DMS79 treated with DMSO at 0.1 percent for 48 hours (cell line): ENCODE data around the gene GOLGA8B.
"Not testable (repeated sequence)": the region's sequence is repeated elsewhere in the genome, so short reads cannot be mapped to it uniquely, and the experiment has no call there.

Experiments used
- DNase-seq: peaks from one replicate; lab custom pipeline; 2025; lab: John Stamatoyannopoulos, UW

The GOLGA8B gene

DNA sequence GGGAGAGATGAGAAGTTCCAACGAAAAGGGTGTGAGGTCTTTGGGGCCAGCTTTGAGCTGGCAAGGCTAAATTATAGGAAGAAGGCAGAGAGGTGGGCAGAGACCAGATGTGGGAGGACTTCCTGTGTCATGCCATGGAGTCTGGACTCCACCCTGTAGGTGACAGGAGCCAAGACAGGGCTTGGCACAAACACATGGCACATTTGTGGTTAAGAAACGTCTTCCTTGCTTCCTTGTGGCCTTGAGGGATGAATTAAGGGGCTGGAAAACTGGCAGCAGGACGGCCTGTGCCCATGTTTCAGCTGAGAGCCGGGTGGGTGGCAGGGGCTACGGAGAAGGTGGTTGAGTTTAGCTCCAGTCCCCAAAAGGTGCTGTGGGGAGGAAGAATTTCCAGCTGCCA is 18.7 kb downstream of the GOLGA8B start:
- not testable (repeated sequence) for DNase-seq

DNA sequence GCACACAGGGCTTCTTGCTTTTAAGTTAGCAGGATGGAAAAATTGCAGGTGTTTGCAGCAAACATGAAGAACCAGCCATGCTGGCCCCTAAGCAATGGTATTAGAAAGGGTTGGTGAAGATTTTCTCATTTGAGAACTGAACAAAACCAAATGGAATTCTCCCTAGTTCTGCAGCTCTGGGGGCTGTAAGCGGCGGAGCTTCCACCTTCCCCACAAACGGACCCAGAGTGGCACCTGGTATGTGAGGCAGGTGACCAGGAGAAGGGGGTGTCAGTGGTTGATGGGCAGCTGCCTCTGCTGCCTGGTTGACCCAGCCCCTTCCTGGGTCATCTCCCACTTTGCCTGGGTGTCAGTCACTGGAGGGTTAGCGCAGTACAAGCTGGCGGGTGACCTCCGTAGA is 22.6 kb downstream of the GOLGA8B start:
- not testable (repeated sequence) for DNase-seq

DNA sequence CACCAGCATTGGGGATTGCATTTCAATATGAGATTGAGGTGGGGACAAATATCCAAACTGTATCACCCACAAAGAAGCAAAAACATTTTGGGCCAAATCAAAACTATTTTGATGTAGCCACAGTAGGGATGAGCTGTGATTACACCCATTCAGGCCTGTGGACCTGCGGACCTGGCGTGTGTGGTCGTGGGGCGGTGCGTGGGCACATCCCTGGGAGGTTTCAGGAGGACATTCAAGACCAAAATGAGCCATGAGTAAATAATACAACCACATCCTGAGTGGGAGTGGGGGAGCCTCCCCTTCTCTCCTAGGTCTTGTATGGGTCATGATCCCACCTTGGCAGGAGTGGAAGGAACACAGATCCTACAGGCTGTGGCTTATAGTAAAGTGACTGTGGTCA is 23.7 kb downstream of the GOLGA8B start:
- DNase-seq: not testable (repeated sequence)

DNA sequence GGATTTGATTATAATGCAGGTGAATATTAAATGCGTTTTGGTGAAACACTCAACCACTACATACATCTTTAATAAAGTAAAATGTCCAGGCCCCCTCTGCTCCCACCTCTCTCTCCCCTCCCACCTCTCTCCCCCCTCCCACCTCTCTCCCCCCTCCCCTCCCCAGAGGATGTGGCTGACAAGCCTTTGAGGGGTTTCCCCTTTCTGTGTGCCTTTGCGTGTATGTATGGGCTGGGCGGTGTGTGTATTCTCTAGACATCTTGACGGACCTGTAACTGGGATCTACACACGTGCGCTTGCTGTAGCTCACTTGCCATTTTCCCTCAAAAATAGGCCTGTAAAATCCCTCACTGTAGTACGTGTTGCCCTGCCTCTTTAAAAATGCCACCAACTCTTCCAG is 28.3 kb downstream of the GOLGA8B start:
- not testable (repeated sequence) for DNase-seq

DNA sequence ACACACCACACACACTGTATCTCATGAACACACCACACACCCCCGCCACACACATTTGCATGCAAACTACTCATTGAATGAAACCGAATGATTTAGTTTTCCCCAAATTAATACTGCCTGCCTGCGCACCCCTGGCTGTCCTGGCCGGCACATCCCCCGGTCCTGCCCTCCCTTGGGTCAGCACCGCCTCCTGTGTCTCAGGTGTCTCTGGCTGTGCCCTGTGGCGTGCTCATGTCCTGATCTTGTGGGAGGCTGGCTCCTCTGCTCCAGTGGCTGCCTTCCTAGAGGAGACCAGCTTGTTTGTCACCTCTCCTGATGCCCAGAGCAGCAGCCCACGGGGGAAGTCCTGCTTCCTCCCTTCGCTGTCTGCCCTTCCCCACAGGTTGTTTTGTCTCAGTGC is 28.7 kb downstream of the GOLGA8B start:
- DNase-seq: not testable (repeated sequence)

DNA sequence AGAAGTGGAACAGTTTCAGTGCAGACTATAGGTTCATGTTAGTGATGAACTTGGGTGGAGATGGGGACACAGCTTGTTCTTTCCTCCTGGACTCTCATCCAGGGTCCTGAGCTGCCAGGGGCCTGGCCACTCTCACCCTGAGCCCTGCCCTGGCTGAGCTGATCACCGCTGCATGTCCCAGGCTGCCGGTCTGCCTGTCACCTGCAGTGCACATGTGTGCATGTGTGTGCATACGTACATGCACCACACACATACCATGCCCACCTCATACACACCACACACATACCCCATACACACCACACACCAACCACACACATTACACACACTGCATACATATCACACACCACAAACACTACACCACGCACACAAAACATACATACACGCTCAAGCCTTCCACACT is 29.3 kb downstream of the GOLGA8B start:
- not testable (repeated sequence) for DNase-seq

DNA sequence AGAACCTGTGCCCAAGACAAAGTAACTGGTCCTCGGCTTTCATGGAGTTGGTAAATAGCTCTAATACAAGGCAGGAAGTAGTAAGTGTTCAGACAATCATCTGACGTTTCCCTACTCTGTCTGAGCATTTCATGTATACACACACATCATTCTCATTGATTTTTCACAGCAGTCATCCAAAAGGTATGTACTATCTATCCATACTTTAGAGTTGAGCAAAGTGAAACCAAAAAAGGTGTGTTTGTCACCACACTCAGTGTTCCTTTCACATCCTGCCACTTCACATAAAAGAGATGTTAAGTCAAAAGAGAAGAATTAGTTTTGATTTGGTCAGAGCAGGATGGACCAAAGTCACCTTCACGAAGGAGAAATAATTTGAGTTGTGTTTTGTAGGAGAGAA is 33.3 kb downstream of the GOLGA8B start:
- DNase-seq: not testable (repeated sequence)

DNA sequence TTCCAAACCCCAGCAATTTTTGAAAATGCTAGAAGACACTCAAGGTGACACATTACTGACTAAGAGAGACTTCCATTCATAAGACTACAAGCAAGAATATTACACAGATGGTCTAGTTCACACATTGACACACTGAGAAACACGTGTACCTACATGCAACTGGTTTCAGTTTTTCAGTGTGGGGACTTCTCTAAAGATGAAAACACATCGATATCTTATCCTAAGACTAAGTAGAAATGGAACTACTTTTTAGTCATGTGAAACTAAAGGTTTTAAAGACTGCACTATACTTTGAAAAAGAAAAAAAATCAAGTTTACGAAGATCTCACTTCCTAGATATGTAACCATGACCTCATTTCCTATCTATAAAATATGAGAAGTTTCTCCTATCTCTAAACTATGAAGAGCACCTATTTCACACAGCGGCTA is 34.1 kb downstream of the GOLGA8B start:
- DNase-seq: not testable (repeated sequence)

DNA sequence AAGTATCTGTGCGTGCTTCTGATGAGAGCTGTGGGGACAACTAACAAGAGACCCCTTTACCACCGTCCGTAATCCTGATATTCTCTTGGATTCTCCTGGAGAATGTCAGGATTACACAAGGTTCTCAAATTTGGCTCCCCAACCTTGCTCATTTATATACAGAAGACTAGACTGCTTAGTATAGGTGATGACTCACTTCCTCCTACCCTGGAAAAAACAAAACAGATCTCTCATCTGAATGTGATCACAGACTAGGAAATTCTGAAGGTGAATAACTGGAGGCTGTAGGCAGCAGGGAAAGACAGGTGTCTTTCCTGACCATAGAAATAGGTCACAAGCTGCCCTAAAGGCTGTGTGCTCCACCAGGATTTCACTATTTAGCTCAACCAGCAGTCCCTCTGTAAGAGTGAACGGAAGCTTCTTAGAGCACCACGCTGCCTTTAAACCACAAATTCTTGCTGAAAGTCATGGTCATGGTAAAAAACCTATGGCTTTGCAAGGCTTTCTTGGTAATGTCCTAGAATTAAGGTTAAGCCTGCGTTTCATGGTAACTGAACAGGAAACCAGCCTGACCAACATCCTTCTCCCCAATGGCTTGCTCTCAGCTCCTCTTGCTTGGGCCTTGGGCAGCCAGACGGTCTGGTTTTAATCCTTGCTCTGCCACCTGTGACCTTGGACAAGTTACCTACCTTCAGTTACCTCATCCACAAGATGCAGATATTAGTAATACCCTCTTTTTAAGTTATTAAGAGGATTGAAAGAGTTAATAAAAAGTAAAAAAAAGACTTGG is 39.4 kb downstream of the GOLGA8B start:
- not testable (repeated sequence) for DNase-seq

DNA sequence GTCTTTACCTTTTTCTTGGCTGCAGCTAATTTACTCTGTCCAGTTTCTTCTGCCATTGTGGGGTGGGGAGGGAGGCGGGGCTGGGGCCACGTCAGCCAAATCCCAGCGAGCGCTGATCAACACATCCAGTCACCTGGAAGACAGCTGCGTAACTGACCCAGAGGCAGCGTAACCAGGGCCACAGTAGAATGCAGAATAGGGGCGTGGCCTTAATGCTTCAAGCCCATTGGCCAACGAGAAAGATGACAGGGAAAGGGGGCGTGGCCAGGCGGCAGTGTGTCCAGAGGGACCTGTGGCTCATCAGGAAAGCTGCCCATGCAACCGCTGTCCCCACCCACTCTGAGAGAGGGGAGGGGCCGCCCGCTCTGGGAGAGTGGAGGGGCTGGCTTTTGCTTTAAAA is 47.6 kb downstream of the GOLGA8B start:
- DNase-seq: not testable (repeated sequence)
